DND-41 (cell line): ENCODE data around the gene PLPP3.
"Not testable (repeated sequence)": the region's sequence is repeated elsewhere in the genome, so short reads cannot be mapped to it uniquely, and the experiment has no call there.

Experiments used
- ATAC-seq: fragments of 200-7000 bp; cut with Tn5 transposase; 3 replicates; pipeline ENCODE4 v1.9.1; 2021; ENCODE audit warnings: low read depth; ENCODE audit not compliant: insufficient read depth
- DNase-seq: peaks from one replicate; pipeline ENCODE4 v3.0.0-alpha.2; 2020
- H2AFZ ChIP-seq: 2 replicates; pipeline ENCODE4 v1.6.0; 2012; ENCODE audit warnings: low read depth, low read length
- H3K27ac ChIP-seq: 2 replicates; pipeline ENCODE4 v1.5.1; 2012; ENCODE audit warnings: low read length, inconsistent platforms
- H3K27me3 ChIP-seq: fragments of 200-600 bp; sonication (generic); 2 replicates; pipeline ENCODE4 v1.6.0; 2012; ENCODE audit warnings: low read length, mild to moderate bottlenecking, inconsistent platforms; ENCODE audit not compliant: insufficient read depth, poor library complexity
- H3K36me3 ChIP-seq: 2 replicates; pipeline ENCODE4 v1.5.1; 2012; ENCODE audit warnings: low read length, inconsistent platforms; ENCODE audit not compliant: insufficient read depth
- H3K4me1 ChIP-seq: 2 replicates; pipeline ENCODE4 v1.5.1; 2012; ENCODE audit warnings: mild to moderate bottlenecking, low read length; ENCODE audit not compliant: insufficient read depth
- H3K4me2 ChIP-seq: 2 replicates; pipeline ENCODE4 v1.6.0; 2012; ENCODE audit warnings: mild to moderate bottlenecking, moderate library complexity, low read length, inconsistent platforms; ENCODE audit not compliant: insufficient read depth
- H3K4me3 ChIP-seq, 2 experiments: fragments of 200-600 bp in 1 of 2; shearing (Covaris generic) in 1 of 2; 2 replicates each; pipeline ENCODE4 v1.5.1; 2012 to 2016; ENCODE audit warnings: inconsistent platforms in 2 of 2, low read length in 2 of 2, mild to moderate bottlenecking in 2 of 2, low read depth in 1 of 2, moderate library complexity in 1 of 2
- H3K79me2 ChIP-seq: 2 replicates; pipeline ENCODE4 v1.6.0; 2012; ENCODE audit warnings: low read length, inconsistent platforms; ENCODE audit not compliant: insufficient read depth
- H3K9ac ChIP-seq: 2 replicates; pipeline ENCODE4 v1.6.0; 2012; ENCODE audit warnings: low read depth, mild to moderate bottlenecking, inconsistent platforms, low read length, moderate library complexity
- H3K9me3 ChIP-seq: 2 replicates; pipeline ENCODE4 v1.5.1; 2012; ENCODE audit warnings: low read length, moderate library complexity, mild to moderate bottlenecking, inconsistent platforms; ENCODE audit not compliant: insufficient read depth, severe bottlenecking
- H4K20me1 ChIP-seq: 2 replicates; pipeline ENCODE4 v1.6.0; 2012; ENCODE audit warnings: low read length; ENCODE audit not compliant: insufficient read depth
- CTCF ChIP-seq: IDR thresholded peaks from 2 replicates; pipeline ENCODE4 v1.5.1; 2012; ENCODE audit warnings: borderline replicate concordance, low read length, moderate library complexity, mild to moderate bottlenecking; ENCODE audit not compliant: poor library complexity, severe bottlenecking; ENCODE audit errors: extremely low read depth
- EZH2 ChIP-seq: IDR thresholded peaks from 3 replicates; pipeline ENCODE4 v1.6.1; 2012; ENCODE audit warnings: borderline replicate concordance, low read depth, mild to moderate bottlenecking, moderate library complexity, low read length, inconsistent platforms; ENCODE audit not compliant: severe bottlenecking

The PLPP3 gene

GRCh38 chr1:56626546-56626945 lies 47.2 kb upstream of the PLPP3 start:
- TF ChIP-seq CTCF (no peak), EZH2 (no peak)
- ATAC-seq (no peak), DNase-seq (no peak)
- no peaks in the 10 kb centered on the region for H4K20me1 ChIP-seq
- H3K9me3 ChIP-seq = no peaks in the 10 kb centered on the region
- H3K79me2 ChIP-seq = no peaks in the 10 kb centered on the region
- no peak overlapping the region for H3K9ac ChIP-seq
- no peaks in the 10 kb centered on the region for H3K27me3 ChIP-seq
- no peak overlapping the region for H3K4me3 ChIP-seq
- H2AFZ ChIP-seq = no peak overlapping the region
- H3K36me3 ChIP-seq = no peaks in the 10 kb centered on the region
- H3K4me2 ChIP-seq = no peak overlapping the region
- H3K27ac ChIP-seq = no peak overlapping the region
- H3K4me1 ChIP-seq = no peaks in the 10 kb centered on the region

- H2AFZ ChIP-seq = no peak overlapping the region
- no peak overlapping the region for H3K9ac ChIP-seq
- H3K4me2 ChIP-seq = no peak overlapping the region
Observed at GRCh38 chr1:56625819-56626440, 46.6 kb upstream of the PLPP3 start.

GRCh38 chr1:56617141-56617540 lies 37.8 kb upstream of the PLPP3 start:
- Histone ChIP-seq H4K20me1 (no peaks in the 10 kb centered on the region), H3K4me2 (no peak overlapping the region), H3K4me1 (no peaks in the 10 kb centered on the region)

More at GRCh38 chr1:56625819-56626440, 46.6 kb upstream of the PLPP3 start:
- Histone ChIP-seq H3K27ac (no peak overlapping the region), H4K20me1 (no peaks in the 10 kb centered on the region), H3K36me3 (no peaks in the 10 kb centered on the region), H3K79me2 (no peaks in the 10 kb centered on the region), H3K4me1 (no peaks in the 10 kb centered on the region), H3K9me3 (no peaks in the 10 kb centered on the region), H3K27me3 (no peaks in the 10 kb centered on the region), H3K4me3 (no peak overlapping the region)
- ATAC-seq (no peak), DNase-seq (no peak)
- TF ChIP-seq EZH2 (no peak), CTCF (no peak)

GRCh38 chr1:56610770-56611169 lies 31.4 kb upstream of the PLPP3 start:
- H3K9me3 ChIP-seq, H2AFZ ChIP-seq, H4K20me1 ChIP-seq, H3K4me2 ChIP-seq, DNase-seq, H3K27ac ChIP-seq, ATAC-seq, H3K36me3 ChIP-seq, H3K9ac ChIP-seq, H3K79me2 ChIP-seq, H3K4me1 ChIP-seq, H3K27me3 ChIP-seq, H3K4me3 ChIP-seq: not testable (repeated sequence)

More at GRCh38 chr1:56617141-56617540, 37.8 kb upstream of the PLPP3 start:
- H3K9ac ChIP-seq = no peak overlapping the region
- H3K9me3 ChIP-seq = no peaks in the 10 kb centered on the region
- no peak overlapping the region for H2AFZ ChIP-seq
- H3K27me3 ChIP-seq = no peaks in the 10 kb centered on the region
- no peak for ATAC-seq
- DNase-seq = no peak
- H3K27ac ChIP-seq = no peak overlapping the region
- H3K79me2 ChIP-seq = no peaks in the 10 kb centered on the region
- no peaks in the 10 kb centered on the region for H3K36me3 ChIP-seq
- TF ChIP-seq CTCF (no peak), EZH2 (no peak)
- no peak overlapping the region for H3K4me3 ChIP-seq

- H3K36me3 ChIP-seq, H3K4me1 ChIP-seq, H3K27ac ChIP-seq, H3K9ac ChIP-seq, H3K9me3 ChIP-seq, H2AFZ ChIP-seq, H3K4me2 ChIP-seq, H4K20me1 ChIP-seq, H3K4me3 ChIP-seq, ATAC-seq, H3K79me2 ChIP-seq, H3K27me3 ChIP-seq, DNase-seq: not testable (repeated sequence)
Observed at GRCh38 chr1:56610097-56610496, 30.7 kb upstream of the PLPP3 start.

- not testable (repeated sequence) for DNase-seq, H3K4me1 ChIP-seq, H3K27ac ChIP-seq
Observed at GRCh38 chr1:56595397-56596191, 16.2 kb upstream of the PLPP3 start.

More at GRCh38 chr1:56595397-56596191, 16.2 kb upstream of the PLPP3 start:
- not testable (repeated sequence) for H3K79me2 ChIP-seq, H3K9me3 ChIP-seq, H4K20me1 ChIP-seq, H2AFZ ChIP-seq, H3K4me3 ChIP-seq, H3K4me2 ChIP-seq, H3K36me3 ChIP-seq, H3K27me3 ChIP-seq, H3K9ac ChIP-seq, ATAC-seq
